22Rv1 (cell line): ENCODE results near the gene KANSL1.

Experiments used
- H3K27ac ChIP-seq: fragments of 450-650 bp; 2 replicates; pipeline ENCODE4 v1.5.1; 2017
- ZFX ChIP-seq: fragments of 450-650 bp; IDR thresholded peaks from 2 replicates; pipeline ENCODE4 v1.6.1; 2017; ENCODE audit warnings: antibody characterized with exemption, borderline replicate concordance
- TF ChIP-seq, protein P1 (sequence below): fragments of 450-650 bp; IDR thresholded peaks from 2 replicates; pipeline ENCODE4 v1.5.1; 2017; ENCODE audit warnings: mild to moderate bottlenecking

Gene KANSL1

GRCh38 chr17:45995627-45996270 lies 197.5 kb downstream of the KANSL1 start:
- TF ChIP-seq, protein P1, sequence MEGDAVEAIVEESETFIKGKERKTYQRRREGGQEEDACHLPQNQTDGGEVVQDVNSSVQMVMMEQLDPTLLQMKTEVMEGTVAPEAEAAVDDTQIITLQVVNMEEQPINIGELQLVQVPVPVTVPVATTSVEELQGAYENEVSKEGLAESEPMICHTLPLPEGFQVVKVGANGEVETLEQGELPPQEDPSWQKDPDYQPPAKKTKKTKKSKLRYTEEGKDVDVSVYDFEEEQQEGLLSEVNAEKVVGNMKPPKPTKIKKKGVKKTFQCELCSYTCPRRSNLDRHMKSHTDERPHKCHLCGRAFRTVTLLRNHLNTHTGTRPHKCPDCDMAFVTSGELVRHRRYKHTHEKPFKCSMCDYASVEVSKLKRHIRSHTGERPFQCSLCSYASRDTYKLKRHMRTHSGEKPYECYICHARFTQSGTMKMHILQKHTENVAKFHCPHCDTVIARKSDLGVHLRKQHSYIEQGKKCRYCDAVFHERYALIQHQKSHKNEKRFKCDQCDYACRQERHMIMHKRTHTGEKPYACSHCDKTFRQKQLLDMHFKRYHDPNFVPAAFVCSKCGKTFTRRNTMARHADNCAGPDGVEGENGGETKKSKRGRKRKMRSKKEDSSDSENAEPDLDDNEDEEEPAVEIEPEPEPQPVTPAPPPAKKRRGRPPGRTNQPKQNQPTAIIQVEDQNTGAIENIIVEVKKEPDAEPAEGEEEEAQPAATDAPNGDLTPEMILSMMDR = no peak
- TF ChIP-seq ZFX = no peak
- H3K27ac ChIP-seq = no peak overlapping the region

GRCh38 chr17:45994987-45995386 lies 198.2 kb downstream of the KANSL1 start:
- H3K27ac ChIP-seq = no peak overlapping the region
- TF ChIP-seq, protein P1 = no peak
- no peak for TF ChIP-seq ZFX

DNA sequence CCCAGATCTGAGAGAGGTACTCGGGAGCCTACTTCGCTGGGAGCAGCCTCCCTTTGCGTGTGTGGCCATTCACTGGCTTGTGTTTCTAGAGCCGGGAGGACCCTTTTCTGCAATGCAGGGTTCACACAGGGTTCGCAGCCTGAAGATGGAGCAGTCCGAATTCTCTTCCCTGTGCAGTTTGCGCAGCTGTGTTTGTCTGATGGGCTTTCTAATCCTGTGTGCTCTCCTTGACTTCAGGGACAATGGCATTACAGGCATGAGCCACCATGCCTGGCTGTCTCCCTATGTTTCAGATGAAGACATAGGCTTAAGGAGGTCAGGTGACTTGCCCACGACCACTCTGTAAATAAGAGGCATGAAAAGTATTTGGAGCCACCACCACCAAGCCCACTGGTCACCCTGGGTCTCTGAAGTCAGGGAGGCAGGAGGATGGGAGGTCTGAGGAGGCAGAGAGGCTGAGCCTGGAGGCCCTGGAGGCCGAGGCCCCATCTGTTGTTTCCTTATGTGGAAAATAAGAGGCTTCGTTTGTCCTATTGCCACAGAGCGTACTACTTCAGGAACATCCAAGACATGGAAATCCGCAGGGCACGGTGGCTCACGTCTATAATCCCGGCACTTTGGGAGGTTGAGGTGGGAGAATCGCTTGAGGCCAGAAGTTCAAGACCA lies 199.1 kb downstream of the KANSL1 start:
- TF ChIP-seq, protein P1 = no peak
- no peak for TF ChIP-seq ZFX
- no peak overlapping the region for H3K27ac ChIP-seq

DNA sequence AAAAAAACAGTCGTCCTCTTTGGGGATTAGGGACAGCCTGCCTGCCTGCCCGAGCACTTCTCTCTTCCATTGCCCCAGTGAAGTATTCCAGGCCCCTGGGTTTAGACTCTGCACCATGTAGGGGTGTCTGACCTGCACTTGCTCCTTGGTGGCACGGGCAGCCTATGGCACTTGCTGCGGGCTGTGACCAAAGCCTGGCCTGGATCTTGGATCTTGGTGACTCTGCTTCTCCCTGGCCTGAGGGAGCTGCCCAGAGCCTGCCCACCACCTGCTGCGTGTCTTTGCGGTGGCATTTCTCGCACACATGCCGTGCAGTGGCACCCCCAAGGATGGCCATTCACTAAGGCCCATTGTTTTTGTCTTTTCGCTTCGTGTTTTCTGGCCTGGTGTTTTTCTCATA lies 200.3 kb downstream of the KANSL1 start:
- TF ChIP-seq, protein P1 = no peak
- no peak for TF ChIP-seq ZFX
- no peak overlapping the region for H3K27ac ChIP-seq

DNA sequence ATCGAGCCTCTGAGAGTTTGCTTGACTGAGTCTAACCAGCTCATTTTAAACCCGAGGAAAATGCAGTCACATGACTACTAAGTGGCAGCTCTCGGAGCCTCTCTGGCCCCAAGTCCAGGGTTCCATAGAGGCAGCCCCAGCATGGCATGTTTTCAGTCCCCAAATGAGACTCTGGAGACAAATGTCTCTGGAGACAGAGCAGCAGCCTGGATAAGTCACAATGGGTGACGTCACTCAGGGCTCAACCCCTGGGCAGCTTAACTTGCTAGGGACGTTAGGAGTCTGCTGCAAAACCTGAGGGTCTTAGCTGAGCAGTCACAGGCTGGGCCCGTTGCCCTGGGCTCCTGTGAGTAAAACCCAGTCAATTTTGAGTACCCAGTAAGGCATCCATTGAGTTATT lies 201.1 kb downstream of the KANSL1 start:
- H3K27ac ChIP-seq = no peak overlapping the region
- TF ChIP-seq, protein P1 = no peak
- TF ChIP-seq ZFX = no peak

- TF ChIP-seq ZFX = no peak
- TF ChIP-seq, protein P1 = no peak
- no peak overlapping the region for H3K27ac ChIP-seq
Observed at GRCh38 chr17:45991341-45991740, 201.9 kb downstream of the KANSL1 start.

DNA sequence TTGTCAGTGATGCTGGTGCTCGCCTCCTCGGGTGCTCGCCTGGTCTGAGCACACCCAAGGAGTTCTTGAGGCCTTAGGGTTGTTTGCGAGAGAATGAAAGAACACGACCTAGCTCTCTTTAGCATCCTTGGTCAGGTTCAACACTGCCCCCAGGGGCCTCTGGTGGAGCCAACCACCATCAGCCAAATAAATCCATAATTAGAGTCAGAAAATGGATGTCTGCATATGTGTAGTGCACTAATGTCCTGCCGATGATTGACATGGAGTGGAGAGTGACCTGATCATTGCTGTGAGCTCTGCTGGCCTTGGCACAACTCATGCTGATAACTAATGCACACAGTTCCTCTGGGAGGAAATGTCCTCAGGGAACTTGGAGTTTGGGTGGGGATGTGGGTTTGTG lies 202.3 kb downstream of the KANSL1 start:
- TF ChIP-seq, protein P1 = peak; percentile 16
- no peak for TF ChIP-seq ZFX
- no peak overlapping the region for H3K27ac ChIP-seq
